ENCODE data around the gene C9. TPM values are rescaled to one million over a fixed set of nuclear protein-coding genes. Genes with fewer than 3 reads are reported as not detected.

C9 gene
- total and polyA plus RNA-seq, 2 of the 4 experiments (the other 2 are of a cell fraction), result not detected

DNA sequence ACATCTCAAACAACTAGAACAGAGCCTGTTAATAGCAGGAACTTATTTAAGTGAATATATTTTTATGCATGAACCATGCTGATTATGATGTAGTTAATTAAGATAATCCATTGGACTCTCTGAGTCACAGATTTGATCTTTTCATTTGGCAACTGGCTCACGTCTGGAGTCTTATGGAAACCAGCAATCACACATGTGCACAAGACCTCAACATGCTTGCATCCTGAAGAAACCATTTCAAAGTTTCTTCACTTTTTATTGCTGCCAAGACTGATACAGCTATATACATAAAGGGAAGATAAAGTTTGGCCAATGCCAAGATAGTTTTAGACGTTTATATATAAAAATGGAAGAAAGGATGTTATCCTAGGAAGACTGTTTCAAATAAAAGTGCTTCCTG, 13.3 kb upstream of the C9 start:
- Histone ChIP-seq H2BK120ac (ENCODE audit: low read depth, low read length) (no peak overlapping the region), H2AK9ac (replicated peaks; ENCODE audit: low read depth, low read length, poor library complexity) (no peak overlapping the region), H3K23ac (ENCODE audit: low read depth, low read length) (no peak overlapping the region), H3K18ac (ENCODE audit: low read depth, low read length) (no peak overlapping the region), H4K5ac (ENCODE audit: low read depth, low read length) (no peak overlapping the region), H3K27me3 (ENCODE audit: control insufficient read depth, insufficient read depth, low read length) (no peaks in the 10 kb centered on the region), H3K9ac (ENCODE audit: low read depth, low read length) (no peak overlapping the region), H2BK15ac (ENCODE audit: low read depth, low read length) (no peak overlapping the region), H3K36me3 (ENCODE audit: control insufficient read depth, insufficient read depth, low read length) (peaks cover 60% of the 10 kb centered on the region), H3K9me1 (ENCODE audit: insufficient read depth, low read length) (peaks cover 8% of the 10 kb centered on the region; the same call in 1 of the 2 replicates), H3K4me2 (ENCODE audit: low read depth, low read length) (no peak overlapping the region), H4K20me1 (ENCODE audit: insufficient read depth, low read length) (peaks cover 6% of the 10 kb centered on the region; the same call in 1 of the 2 replicates), H3K4ac (ENCODE audit: low read depth, low read length) (no peak overlapping the region), H3K79me1 (ENCODE audit: low read depth in 1 of 2, low read length in 2 of 2) (peaks cover 11 to 31% of the 10 kb centered on the region in 2 experiments; a peak in 3 of 4 replicates), H3K4me1 (ENCODE audit: control insufficient read depth, insufficient read depth, low read length) (peaks cover 6% of the 10 kb centered on the region; the same call in 1 of the 2 replicates), H3K14ac (replicated peaks; ENCODE audit: low read depth, low read length) (no peak overlapping the region), H4K8ac (ENCODE audit: low read depth in 2 of 2, low read length in 2 of 2) (no peak overlapping the region), H2AK5ac (ENCODE audit: low read depth, low read length) (no peak overlapping the region), H3K4me3 (ENCODE audit: insufficient read depth, low read depth, low read length) (no peak overlapping the region), H3K27ac (ENCODE audit: insufficient read depth, low read length) (no peak overlapping the region), H2AFZ (replicated peaks; ENCODE audit: low read length, poor library complexity) (no peak overlapping the region), H2BK5ac (ENCODE audit: low read depth, low read length, poor library complexity, severe bottlenecking) (no peak overlapping the region), H4K91ac (ENCODE audit: insufficient read depth, low read depth, low read length) (no peak overlapping the region), H3K56ac (ENCODE audit: extremely low read depth, insufficient read depth, low read length) (no peak overlapping the region), H2BK20ac (ENCODE audit: low read depth, low read length) (no peak overlapping the region), H3K9me3 (ENCODE audit: control insufficient read depth, insufficient read depth, low read length) (no peaks in the 10 kb centered on the region)
- in situ Hi-C loops (cut with MboI; ENCODE audit: low sequenced_read_pairs), result loop anchor here (25.0 kb wide), 2 partner anchors 385 to 1385 kb away; partner anchors contain the start of gene TTC33
- no peak for TF ChIP-seq RCOR1 (IDR thresholded peaks at IDR 0.05; ENCODE audit: insufficient replicate concordance, low read length)
- no peak for TF ChIP-seq RAD21 (IDR thresholded peaks at IDR 0.05; ENCODE audit: low read length)
- no peak for TF ChIP-seq MAZ (IDR thresholded peaks at IDR 0.05; ENCODE audit: borderline replicate concordance, low read depth, low read length)
- TF ChIP-seq MXI1 (IDR thresholded peaks at IDR 0.05; ENCODE audit: borderline replicate concordance, low read depth, low read length), result no peak
- TF ChIP-seq CEBPB (IDR thresholded peaks at IDR 0.05; ENCODE audit: low read depth, low read length), result no peak
- TF ChIP-seq, protein P1, sequence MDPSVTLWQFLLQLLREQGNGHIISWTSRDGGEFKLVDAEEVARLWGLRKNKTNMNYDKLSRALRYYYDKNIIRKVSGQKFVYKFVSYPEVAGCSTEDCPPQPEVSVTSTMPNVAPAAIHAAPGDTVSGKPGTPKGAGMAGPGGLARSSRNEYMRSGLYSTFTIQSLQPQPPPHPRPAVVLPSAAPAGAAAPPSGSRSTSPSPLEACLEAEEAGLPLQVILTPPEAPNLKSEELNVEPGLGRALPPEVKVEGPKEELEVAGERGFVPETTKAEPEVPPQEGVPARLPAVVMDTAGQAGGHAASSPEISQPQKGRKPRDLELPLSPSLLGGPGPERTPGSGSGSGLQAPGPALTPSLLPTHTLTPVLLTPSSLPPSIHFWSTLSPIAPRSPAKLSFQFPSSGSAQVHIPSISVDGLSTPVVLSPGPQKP (IDR thresholded peaks at IDR 0.05; ENCODE audit: borderline replicate concordance, low read depth, low read length), result no peak
- TF ChIP-seq FOS (IDR thresholded peaks at IDR 0.05; ENCODE audit: low read depth, low read length), result no peak
- TF ChIP-seq SMC3 (IDR thresholded peaks at IDR 0.05; ENCODE audit: low read depth, low read length), result no peak
- TF ChIP-seq CHD1 (IDR thresholded peaks at IDR 0.05; ENCODE audit: low read depth, low read length), result no peak
- TF ChIP-seq MAFK (IDR thresholded peaks at IDR 0.05; ENCODE audit: low read depth, low read length), result no peak
- TF ChIP-seq POLR2A (IDR thresholded peaks at IDR 0.05; ENCODE audit: low read depth, low read length), result no peak
- POLR2A ChIA-PET (ENCODE audit: unreplicated experiment), result no interaction called here
- dilution Hi-C loops (cut with HindIII; ENCODE audit: low sequenced_read_pairs, unreplicated experiment), result no loop called here
- CTCF ChIA-PET, result interaction anchor here (1.4 kb wide), 1 partner anchor 47 kb away, joined by 4 read pairs; the partner anchor contains the start of gene DAB2
- WGBS, 2 experiments (ENCODE audit: extremely low coverage in 2 of 2, insufficient read length in 1 of 2), result no CpG with 5 or more reads among the region's 2 CpGs
- no TSS peak for BruUV-seq (replicated peaks)
- ATAC-seq (ENCODE audit: low read depth) (no peak), DNase-seq (no peak)
- intact Hi-C loops (cut with micrococcal nuclease), result loop anchor here (2.0 to 10.0 kb wide), 3 partner anchors 47 to 383 kb away; partner anchors contain the start of genes DAB2 and FYB1
